Stimulated activated naive CD8-positive, alpha-beta T cell treated with anti-CD3 and anti-CD28 coated beads, Interleukin-15, Interleukin-2, amounts not matched to agents 100 U/mL and 50 U/mL, for 24 hours (primary cell): ENCODE results near the gene DPYSL4.

Source experiments
- ATAC-seq: fragments of 150-1000 bp; cut with Tn5 transposase; one replicate; pipeline ENCODE4 v1.10.0; 2021
- DNase-seq: peaks from one replicate; pipeline ENCODE4 v3.0.0; 2021

Gene DPYSL4

GRCh38 chr10:132163826-132164515, 22.8 kb upstream of the DPYSL4 start:
- ATAC-seq (no peak), DNase-seq (no peak)

GRCh38 chr10:132164761-132165278, 21.9 kb upstream of the DPYSL4 start:
- ATAC-seq (no peak), DNase-seq (no peak)

GRCh38 chr10:132165416-132165980, 21.2 kb upstream of the DPYSL4 start:
- ATAC-seq: no peak

GRCh38 chr10:132166216-132166950, 20.4 kb upstream of the DPYSL4 start:
- ATAC-seq (no peak), DNase-seq (no peak)

More at GRCh38 chr10:132165416-132165980, 21.2 kb upstream of the DPYSL4 start:
- no peak for DNase-seq

- no peak for DNase-seq
- no peak for ATAC-seq
These were observed 19.6 kb upstream of the DPYSL4 start for GRCh38 chr10:132167041-132167674.

GRCh38 chr10:132167976-132168375, 18.8 kb upstream of the DPYSL4 start:
- no peak for DNase-seq
- ATAC-seq: no peak

GRCh38 chr10:132168571-132169030, 18.1 kb upstream of the DPYSL4 start:
- no peak for DNase-seq

GRCh38 chr10:132169031-132169765, 17.6 kb upstream of the DPYSL4 start:
- ATAC-seq (no peak), DNase-seq (no peak)

More at GRCh38 chr10:132168571-132169030, 18.1 kb upstream of the DPYSL4 start:
- ATAC-seq: no peak

GRCh38 chr10:132169766-132170560, 16.8 kb upstream of the DPYSL4 start:
- no peak for ATAC-seq
- DNase-seq: no peak

GRCh38 chr10:132170561-132171361, 16.0 kb upstream of the DPYSL4 start:
- no peak for ATAC-seq
- DNase-seq: no peak

GRCh38 chr10:132172091-132173066, 14.4 kb upstream of the DPYSL4 start:
- no peak for DNase-seq
- ATAC-seq: peak; percentile 34

- no peak for ATAC-seq
- no peak for DNase-seq
These were observed 13.6 kb upstream of the DPYSL4 start for GRCh38 chr10:132173185-132173584.

GRCh38 chr10:132174237-132174636, 12.5 kb upstream of the DPYSL4 start:
- ATAC-seq: no peak
- DNase-seq: no peak

- no peak for ATAC-seq
These were observed 11.3 kb upstream of the DPYSL4 start for GRCh38 chr10:132175408-132175807.

GRCh38 chr10:132175907-132176581, 10.7 kb upstream of the DPYSL4 start:
- DNase-seq (no peak), ATAC-seq (no peak)

More at GRCh38 chr10:132175408-132175807, 11.3 kb upstream of the DPYSL4 start:
- no peak for DNase-seq

GRCh38 chr10:132176623-132177500, 9.9 kb upstream of the DPYSL4 start:
- ATAC-seq: no peak
- no peak for DNase-seq

GRCh38 chr10:132178046-132178445, 8.7 kb upstream of the DPYSL4 start:
- no peak for DNase-seq
- no peak for ATAC-seq
